ENCODE measurements around the gene ZNF479. TPM values are rescaled to one million over a fixed set of nuclear protein-coding genes. Genes with fewer than 3 reads are reported as not detected.
"Not testable (repeated sequence)": the region's sequence is repeated elsewhere in the genome, so short reads cannot be mapped to it uniquely, and the experiment has no call there.

ZNF479 gene
- total RNA-seq, result not detected
- long read RNA-seq, result 0 reads

- intact Hi-C loops (cut with DNase I); DNase-seq (ENCODE audit: missing footprints); ATAC-seq: not testable (repeated sequence)
These were observed at the start of gene ZNF479 for GRCh38 chr7:57132336-57132735. Gene ZNF479 (minus strand): TSS chr7:57132436. CDS start chr7:57132324, 112 bp downstream.

GRCh38 chr7:57182031-57182430 is 49.8 kb upstream of the ZNF479 start:
- ATAC-seq (no peak), DNase-seq (ENCODE audit: missing footprints) (no peak)
- intact Hi-C loops (cut with DNase I), result no loop called here

- no peak for DNase-seq (ENCODE audit: missing footprints)
These were observed 49.0 kb upstream of the ZNF479 start for GRCh38 chr7:57181281-57181680.

GRCh38 chr7:57179776-57180415 is 47.7 kb upstream of the ZNF479 start:
- DNase-seq (ENCODE audit: missing footprints) (no peak), ATAC-seq (no peak)
- intact Hi-C loops (cut with DNase I), result no loop called here

More at GRCh38 chr7:57181281-57181680, 49.0 kb upstream of the ZNF479 start:
- no peak for ATAC-seq
- intact Hi-C loops (cut with DNase I), result no loop called here

- no peak for ATAC-seq
- DNase-seq (ENCODE audit: missing footprints), result no peak
- intact Hi-C loops (cut with DNase I), result no loop called here
These were observed 46.5 kb upstream of the ZNF479 start for GRCh38 chr7:57178768-57179139.

- no peak for ATAC-seq
- no peak for DNase-seq (ENCODE audit: missing footprints)
- intact Hi-C loops (cut with DNase I), result no loop called here
These were observed 45.9 kb upstream of the ZNF479 start for GRCh38 chr7:57177856-57178767.

- intact Hi-C loops (cut with DNase I), result no loop called here
- ATAC-seq (no peak), DNase-seq (ENCODE audit: missing footprints) (no peak)
These were observed 44.8 kb upstream of the ZNF479 start for GRCh38 chr7:57176928-57177635.

GRCh38 chr7:57165285-57165899 is 33.2 kb upstream of the ZNF479 start:
- no peak for DNase-seq (ENCODE audit: missing footprints)
- intact Hi-C loops (cut with DNase I), result no loop called here
- no peak for ATAC-seq

GRCh38 chr7:57120123-57120784 is 12.0 kb downstream of the ZNF479 start:
- ATAC-seq; intact Hi-C loops (cut with DNase I): not testable (repeated sequence)

More at GRCh38 chr7:57120123-57120784, 12.0 kb downstream of the ZNF479 start:
- not testable (repeated sequence) for DNase-seq (ENCODE audit: missing footprints)
